Hepatocyte (in vitro differentiated cells): ENCODE data around the gene OR9G1.

Source experiments
- CTCF ChIP-seq: fragments of 200-600 bp; sonication (generic); IDR thresholded peaks from 2 replicates; pipeline ENCODE4 v1.5.1; 2016; ENCODE audit warnings: antibody characterized with exemption, mild to moderate bottlenecking; ENCODE audit not compliant: poor library complexity
- EZH2 ChIP-seq: fragments of 200-600 bp; sonication (generic); IDR thresholded peaks from 2 replicates; pipeline ENCODE4 v1.6.1; 2016; ENCODE audit warnings: antibody characterized with exemption, mild to moderate bottlenecking, borderline replicate concordance

GRCh38 chr11:56740107-56740506 lies 41.2 kb downstream of the OR9G1 start:
- no peak for TF ChIP-seq CTCF
- no peak for TF ChIP-seq EZH2
